Measurements from ENCODE around the gene TCF25.

The TCF25 gene

DNA sequence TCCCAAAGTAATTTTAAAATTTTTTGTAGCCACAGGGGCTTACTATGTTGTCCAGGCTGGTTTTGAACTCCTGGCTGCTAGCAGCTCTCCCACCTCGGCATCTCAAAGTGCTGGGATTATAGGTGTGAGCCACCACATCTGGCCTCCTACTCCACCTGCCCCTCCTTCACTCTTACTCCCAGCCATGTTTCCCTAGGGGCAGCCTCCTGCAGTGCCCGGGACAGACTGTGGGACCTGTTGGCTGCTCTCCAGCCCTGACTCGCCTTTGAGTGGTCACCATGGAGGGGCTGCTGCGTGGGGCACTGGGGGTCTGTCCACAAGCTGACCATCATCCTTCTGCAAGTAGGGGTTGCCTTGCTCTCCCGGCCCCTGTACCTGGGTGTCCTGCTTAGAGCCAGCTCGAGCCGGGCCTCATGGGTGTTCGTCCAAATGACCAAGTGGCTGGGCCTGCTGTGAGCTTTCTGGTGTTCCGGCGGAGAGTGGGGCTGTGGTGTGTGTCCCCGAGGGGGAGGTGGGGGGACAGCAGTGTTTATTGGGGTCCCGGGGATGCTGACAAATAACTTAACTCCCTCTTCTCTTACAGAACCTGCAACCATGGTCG, 28.6 kb upstream of the TCF25 start:
- no peak for DNase-seq (ENCODE audit: low read depth in 1 of 2, low spot score in 1 of 2)

DNA sequence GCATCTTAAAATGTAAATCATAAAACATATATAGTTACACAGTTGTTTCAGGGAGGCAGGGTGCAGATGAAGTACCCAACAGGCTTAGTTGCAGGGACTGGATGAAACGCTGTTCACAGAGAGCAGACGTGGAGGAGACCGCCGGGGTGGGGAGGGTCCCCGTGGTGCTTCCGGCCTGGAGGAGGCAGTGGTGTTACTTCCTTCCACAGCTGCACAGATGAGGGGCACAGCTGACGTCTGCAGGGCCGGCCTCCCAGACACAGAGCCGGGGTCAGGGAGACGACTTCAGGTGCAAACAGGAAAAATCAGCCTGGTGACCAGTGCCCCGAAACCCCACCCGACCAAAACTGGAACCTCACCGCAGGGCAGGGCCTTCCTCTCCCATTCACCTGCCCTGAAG, 28.0 kb upstream of the TCF25 start:
- DNase-seq (ENCODE audit: low read depth in 1 of 2, low spot score in 1 of 2), result no peak

DNA sequence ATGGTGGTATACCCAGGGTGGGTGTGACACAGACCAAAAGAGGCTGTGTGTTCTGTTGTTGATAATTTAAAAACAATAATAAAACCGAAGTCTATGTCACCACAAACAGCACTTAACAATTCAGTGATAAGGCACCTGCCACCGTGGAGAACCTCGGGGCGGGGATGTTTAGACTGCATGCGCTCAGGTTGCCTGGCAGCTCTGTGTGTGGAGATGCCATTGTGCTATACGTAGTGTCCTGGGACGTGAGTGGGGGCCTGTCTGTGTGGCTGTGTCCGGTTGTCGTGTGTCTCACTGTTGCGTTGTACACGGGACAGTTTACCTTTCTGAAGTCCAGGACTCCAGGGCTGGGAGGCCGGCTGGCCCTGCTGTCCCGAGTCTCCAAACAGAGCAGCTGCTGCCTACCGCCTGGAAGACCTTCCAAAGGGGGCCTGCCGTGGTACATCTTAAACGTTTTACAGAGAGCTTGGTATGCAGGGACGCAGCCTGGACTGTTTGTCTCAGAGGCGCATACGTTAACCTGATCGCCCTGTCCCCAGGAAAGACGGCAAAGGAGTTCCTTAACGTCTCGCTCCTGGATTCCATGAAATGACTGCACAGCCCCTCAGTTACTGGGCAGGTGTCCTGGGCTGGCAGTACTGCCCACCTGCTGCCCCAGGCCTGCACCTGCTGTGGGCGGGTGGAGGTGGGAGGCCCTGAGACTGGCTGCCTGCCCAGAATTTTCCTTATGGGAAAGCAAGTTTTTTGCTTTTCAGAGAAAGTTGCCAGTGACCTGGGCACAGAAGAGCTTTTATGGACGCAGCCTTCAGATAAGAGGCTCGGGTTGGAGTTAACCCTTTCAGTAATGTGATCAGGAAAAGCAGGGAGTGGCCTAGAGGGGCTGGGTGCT, 26.1 kb upstream of the TCF25 start:
- no peak for DNase-seq (ENCODE audit: low read depth in 1 of 2, low spot score in 1 of 2)

DNA sequence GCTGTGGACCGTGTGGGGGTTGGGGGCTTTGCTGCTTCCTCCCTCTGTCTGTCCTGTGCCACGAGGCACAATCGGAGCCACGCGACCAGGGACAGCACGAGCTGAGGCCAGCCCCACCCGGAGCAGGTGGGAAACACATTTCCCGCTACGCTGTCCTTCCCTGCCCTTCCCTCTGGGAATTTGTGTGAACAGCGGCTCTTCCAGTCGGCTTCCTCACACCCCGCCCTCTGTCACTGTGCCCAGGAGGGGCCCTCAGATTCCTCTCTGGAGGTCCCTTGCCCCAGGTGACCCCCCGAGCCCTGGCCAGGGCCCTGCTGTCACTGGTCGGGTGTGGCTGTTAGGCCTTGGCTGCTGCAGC, 25.5 kb upstream of the TCF25 start:
- no peak for DNase-seq (ENCODE audit: low read depth in 1 of 2, low spot score in 1 of 2)

DNA sequence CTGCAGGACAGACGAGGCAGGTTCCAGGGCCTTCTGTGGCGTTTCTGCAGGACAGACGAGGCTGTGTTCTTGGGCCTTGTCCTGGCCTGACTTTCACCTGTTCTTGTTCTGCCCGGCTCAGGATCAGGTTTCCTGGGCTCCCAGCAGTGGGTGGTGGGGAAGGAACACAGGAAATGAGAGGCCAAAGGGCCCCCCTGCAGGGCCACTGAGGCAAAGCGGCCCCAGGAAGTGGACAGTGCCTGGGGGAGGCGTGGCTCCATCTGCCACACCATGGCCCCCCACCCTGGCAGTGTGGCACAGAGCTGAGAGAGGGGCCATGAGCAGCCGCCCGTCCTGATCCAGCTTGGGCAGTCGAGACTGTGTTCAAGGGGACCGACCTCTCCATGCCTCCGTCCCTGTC, 24.4 kb upstream of the TCF25 start:
- DNase-seq (ENCODE audit: low read depth in 1 of 2, low spot score in 1 of 2), result no peak

DNA sequence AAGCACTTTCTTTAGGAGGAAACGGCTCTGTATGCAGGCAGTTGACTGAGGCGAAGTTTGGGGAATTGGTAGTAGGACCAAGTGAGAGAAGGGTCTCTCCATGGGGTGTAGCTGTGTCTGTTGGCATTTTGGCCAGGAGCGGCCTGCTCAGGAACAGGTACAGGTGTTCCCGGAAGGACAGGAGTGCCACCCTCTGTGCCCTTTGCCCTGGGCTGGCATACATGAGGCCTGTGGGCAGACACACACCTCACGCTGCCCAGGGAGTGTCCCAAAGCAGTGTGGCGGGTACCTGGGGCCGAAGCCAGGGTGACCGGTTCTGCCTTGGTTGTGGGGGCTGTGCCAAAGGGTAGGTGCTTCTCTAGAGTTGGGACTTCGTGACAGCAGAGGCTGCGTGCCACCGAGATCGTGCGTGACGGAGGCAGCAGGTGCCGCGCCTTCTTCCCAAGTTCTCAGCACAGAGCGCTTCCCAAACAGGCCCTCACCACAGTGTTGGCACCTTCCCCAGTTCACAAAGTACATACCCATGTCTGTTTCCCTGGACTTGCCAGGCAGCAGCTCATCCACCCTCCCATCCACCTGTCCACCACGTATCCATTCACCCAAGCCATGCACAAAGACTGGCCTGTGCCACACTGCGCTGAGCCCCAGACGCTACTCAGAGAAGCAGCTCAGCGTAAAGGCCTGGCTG, 19.9 kb upstream of the TCF25 start:
- DNase-seq (ENCODE audit: low read depth in 1 of 2, low spot score in 1 of 2), result no peak

DNA sequence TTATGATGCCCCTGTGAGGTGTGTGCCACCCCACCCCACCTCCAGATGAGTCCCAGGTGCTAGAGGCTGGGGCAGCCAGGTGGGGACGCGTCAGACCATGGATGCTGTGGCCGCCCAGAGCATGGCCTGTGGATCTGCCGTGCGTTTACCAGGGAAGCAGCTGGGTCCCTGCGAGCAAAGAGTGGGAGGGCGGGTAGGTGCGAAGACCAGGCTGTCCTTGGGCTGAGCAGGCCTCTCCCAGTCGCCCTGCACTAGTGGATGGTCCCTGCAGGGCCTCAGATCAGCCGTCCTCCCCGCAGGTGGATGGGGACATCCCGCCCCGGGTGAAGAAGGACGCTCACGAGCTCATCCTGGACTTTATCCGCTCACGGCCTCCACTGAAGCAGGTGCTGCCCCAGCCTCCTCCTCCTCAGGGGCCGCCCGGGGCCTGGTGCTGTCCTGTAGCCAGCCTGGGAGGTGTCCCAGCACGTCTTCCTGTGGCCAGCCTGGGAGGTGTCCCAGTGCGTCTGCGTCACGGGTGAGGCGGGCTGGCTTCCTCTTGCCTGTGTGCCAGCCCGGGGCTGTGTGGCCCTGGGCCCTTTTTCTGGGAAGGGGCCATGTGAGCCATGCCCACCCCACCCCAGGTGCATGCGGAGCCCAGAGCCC, 18.0 kb upstream of the TCF25 start:
- no peak for DNase-seq (ENCODE audit: low read depth in 1 of 2, low spot score in 1 of 2)

DNA sequence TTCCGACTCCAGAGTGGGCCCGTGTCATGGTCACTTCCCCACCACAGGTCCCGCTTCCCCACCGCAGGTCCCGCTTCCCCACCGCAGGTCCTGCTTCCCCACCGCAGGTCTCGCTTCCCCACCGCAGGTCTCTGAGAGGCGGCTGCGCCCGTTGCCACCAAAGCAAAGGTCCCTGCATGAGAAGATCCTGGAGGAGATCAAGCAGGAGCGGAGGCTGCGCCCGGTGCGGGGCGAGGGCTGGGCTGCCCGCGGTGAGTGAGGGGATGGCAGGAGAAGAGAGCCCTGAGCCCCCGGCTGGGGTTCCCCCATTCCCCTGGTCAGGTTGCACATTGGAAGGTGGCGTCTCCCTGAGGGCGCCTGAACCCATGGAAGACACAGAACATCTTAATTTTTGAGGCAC, 17.4 kb upstream of the TCF25 start:
- no peak for DNase-seq (ENCODE audit: low read depth in 1 of 2, low spot score in 1 of 2)

DNA sequence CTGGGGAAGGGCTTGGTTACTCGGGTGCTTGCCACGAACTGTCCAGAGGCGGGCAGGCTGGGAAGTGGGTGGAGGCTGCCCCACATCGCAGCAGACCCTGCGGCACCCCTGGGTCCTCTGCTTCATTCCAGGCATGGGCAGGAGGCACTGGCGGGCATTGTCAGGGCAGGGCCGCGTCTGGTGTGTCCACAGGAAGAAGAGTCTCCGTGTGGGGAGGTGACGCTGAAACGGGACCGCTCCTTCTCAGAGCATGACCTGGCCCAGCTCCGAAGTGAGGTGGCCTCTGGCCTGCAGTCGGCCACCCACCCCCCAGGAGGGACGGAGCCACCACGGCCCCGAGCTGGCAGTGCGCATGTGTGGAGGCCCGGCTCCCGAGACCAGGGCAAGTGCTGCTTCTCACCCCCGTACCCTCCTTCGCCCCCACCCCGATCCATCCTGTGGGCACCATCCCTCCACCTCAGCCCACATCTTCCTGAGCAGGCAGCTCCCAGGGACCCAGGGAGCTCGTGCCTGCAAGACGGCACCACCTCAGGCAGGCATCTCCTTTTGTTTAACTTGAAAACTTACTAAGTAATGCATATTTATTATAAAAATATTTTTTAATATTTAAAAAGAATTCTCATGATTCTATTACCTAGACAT, 14.3 kb upstream of the TCF25 start:
- DNase-seq (ENCODE audit: low read depth in 1 of 2, low spot score in 1 of 2), result no peak

DNA sequence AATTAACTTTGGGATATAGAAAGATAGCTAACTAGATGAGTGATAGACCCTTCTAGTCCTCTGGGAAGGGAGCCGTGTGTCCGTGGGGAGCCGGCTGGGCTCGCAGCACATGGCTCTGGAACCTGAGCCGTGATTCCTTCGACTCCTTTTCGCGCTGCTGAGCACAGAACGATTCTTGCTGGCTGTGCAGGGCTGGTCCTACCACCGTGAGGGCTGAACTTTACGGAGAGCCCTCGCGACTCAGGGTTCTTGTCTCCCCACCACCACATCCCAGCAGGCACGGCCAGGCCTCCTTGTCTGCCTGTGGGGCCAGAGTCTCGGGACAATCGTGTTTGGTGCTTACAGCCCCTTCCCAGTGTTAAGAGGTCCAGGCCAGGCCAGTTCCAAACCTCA, 13.8 kb upstream of the TCF25 start:
- no peak for DNase-seq (ENCODE audit: low read depth in 1 of 2, low spot score in 1 of 2)

DNA sequence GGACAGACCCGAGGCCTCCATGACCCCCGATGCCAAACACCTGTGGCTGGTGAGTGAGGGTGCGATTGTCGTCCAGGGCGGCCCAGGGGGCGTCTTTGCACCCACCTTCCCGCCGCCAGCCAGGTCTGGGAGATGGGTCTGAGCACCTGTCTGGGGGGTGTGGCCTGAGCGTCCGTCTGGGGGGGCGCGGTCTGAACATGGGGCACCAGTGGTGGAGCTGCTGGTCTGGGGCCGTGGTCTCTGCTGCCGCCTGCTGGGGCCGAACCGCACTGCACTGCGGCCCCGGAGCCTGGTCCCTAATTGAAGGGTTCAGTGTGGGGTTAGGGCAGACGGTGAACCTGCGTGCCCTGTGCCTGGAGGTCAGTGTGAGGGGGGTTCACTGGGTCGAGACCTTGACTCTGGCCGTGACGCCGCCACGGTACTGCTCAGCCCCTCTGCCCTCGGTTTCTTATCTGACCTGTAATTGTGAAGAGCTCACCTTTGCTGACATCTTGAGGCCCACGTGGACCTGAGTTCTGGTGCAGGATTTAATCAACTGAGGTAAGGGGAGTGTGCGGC, 12.6 kb upstream of the TCF25 start:
- peak; percentile 62 to 71 for DNase-seq (ENCODE audit: low read depth in 1 of 2, low spot score in 1 of 2)

DNA sequence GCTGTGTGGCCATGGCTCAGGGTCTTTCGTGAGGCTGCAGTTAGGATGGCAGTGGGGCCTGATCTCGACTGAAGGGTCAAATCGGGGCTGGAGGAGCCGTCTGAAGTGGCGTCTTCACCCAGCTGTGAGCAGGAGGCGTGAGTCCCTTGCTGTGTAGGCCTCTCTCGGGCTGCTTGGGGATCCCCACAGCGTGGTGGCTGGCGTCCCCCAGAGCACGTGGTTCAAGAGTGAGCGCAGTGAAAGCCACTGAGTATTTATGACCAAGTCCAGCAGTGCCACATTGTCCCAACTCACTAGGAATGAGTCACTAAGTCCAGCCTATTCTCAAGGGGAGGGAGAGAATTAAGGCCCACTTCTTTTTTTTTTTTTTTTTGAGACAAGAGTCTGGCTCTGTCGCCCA, 11.7 kb upstream of the TCF25 start:
- no peak for DNase-seq (ENCODE audit: low read depth in 1 of 2, low spot score in 1 of 2)

DNA sequence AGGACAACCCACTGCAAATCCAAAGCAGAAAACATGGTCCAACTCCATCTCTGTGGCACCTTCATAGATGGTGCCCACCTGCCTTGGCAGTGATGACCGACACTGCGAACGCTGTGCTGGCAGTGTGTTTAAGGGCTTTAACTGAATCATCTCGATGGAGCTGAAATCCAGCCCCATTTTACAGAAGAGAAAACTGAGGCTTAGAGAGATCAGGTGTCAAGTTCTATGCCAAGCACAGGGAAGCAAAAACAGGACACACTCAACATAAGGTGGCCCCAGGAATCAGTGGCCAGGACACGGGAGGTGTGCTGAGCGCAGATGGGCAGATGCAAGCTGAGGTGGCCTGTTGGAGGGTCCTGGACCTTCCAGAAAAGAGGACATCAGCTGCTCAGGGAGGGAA, 10.7 kb upstream of the TCF25 start:
- no peak for DNase-seq (ENCODE audit: low read depth in 1 of 2, low spot score in 1 of 2)

DNA sequence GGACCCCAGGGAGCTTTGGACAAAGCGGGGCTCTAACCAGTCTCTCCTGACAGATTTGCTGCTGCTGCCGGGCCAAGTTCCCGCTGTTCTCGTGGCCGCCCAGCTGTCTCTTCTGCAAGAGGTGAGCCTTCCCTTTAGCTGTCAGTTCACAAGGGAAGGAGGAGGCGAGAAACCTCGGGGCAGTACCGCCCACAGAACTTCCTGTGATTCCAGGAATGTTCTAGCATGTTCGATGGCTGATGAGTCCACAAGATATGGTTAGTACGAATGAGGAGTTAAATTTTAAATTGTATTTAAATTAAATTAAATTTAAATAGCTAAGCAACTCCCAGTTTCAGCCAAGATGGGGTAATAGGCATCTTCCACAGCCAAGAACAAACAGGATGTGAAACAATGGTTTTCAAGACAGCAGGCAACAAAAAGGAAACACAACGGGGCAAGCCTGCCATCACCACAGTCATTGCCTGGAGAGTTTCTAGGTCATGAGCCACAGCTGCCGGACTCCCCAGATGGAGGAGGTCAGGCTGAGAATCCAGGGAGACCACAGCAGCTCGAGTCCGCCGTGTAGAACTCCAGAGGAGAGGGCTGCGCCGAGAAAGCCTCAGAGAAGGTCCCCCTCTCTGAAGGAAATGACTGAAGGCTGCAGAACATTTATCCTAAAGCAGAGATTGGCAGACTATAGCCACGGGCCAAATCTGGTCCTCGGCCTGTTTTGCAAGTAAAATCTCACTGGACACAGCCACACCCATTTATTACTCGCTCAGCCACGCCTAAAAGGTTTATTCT, 9.5 kb upstream of the TCF25 start:
- DNase-seq (ENCODE audit: low read depth in 1 of 2, low spot score in 1 of 2), result peak in 1 of 2 donors; percentile 24

DNA sequence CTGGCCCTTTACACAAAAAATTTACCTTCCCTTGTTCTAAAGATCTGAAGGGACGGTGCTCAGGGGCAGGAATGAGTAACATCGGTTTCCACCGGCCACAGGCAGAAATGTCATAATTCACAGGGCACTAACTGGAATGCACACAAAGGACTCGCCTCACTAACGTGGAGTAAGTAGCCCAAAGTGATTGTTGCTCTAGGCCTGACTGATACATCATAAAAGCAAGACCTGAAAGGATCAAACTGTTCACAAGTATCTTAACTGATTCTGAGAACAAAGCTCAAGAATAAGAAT, 8.9 kb upstream of the TCF25 start:
- no peak for DNase-seq (ENCODE audit: low read depth in 1 of 2, low spot score in 1 of 2)

DNA sequence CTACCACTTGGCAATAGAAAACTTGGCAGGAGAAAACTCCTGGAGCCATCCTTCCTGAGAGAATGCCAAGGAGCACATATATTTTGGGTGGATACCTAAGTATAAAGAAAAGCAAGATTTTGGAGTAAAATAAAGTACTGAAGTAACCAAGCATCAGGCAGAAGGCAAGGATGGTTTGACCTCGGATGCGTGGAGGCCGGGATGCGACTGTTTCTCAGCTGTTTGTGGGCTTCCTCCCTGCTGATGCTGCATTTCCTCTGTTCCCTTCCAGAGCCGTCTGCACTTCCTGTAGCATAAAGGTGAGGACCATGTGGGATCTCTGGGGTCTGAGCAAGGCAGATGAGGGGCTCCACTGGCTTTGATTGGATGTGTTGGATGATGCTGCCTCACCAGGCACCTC, 5.5 kb upstream of the TCF25 start:
- no peak for DNase-seq (ENCODE audit: low read depth in 1 of 2, low spot score in 1 of 2)

DNA sequence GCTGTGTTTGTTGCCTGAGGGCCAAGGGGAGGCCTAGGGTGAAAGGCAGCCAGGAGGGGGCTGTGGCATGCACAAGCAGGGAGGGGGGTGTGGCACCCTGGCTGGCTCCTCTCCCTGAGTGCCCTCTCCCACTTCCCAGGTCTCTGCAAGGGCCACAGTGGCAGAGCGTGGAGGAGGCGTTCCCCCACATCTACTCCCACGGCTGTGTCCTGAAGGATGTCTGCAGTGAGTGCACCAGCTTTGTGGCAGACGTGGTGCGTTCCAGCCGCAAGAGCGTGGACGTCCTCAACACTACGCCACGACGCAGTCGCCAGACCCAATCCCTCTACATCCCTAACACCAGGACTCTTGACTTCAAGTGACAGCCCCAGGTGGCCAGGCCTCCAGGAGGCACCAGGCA, 3.5 kb upstream of the TCF25 start:
- DNase-seq (ENCODE audit: low read depth in 1 of 2, low spot score in 1 of 2), result no peak

DNA sequence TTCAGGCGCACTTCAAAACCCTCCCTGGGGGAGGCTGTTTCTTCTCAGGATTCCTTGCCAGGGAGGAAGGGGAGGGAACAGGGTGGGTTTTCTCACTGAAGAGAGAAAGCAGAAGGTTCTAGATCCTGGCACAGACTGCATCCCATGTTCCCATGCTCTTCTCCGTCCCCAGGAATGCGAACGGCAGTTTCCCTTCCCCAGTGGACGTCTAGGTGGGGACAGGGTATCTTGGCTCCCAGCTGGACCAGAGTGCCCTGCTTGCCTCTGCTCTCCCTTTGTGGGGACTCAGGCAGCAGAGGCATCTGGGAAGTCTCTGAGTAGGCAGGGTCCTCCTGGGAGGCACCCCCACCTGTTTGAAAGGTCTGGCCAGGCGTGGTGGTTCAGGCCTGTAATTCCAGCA, 3.0 kb upstream of the TCF25 start:
- DNase-seq (ENCODE audit: low read depth in 1 of 2, low spot score in 1 of 2), result no peak

DNA sequence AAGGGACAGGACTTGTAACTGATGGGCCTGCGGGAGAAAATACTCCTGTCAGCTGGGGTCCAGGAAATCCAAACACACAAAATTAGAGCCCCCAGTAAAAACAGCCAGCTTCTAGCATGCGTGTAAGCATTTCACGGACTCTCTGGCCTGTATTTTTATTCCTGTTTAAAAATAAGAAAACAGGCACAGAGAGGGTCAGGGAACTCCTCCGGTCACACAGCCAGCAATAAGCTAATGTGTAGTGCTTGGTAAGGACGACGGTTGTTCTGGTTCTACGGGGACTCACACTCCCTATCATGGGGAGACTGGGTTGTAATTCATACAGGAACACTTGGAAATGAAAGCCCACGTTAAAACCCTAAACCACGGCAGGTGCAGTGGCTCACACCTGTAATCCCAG, 1.5 kb upstream of the TCF25 start:
- no peak for DNase-seq (ENCODE audit: low read depth in 1 of 2, low spot score in 1 of 2)

DNA sequence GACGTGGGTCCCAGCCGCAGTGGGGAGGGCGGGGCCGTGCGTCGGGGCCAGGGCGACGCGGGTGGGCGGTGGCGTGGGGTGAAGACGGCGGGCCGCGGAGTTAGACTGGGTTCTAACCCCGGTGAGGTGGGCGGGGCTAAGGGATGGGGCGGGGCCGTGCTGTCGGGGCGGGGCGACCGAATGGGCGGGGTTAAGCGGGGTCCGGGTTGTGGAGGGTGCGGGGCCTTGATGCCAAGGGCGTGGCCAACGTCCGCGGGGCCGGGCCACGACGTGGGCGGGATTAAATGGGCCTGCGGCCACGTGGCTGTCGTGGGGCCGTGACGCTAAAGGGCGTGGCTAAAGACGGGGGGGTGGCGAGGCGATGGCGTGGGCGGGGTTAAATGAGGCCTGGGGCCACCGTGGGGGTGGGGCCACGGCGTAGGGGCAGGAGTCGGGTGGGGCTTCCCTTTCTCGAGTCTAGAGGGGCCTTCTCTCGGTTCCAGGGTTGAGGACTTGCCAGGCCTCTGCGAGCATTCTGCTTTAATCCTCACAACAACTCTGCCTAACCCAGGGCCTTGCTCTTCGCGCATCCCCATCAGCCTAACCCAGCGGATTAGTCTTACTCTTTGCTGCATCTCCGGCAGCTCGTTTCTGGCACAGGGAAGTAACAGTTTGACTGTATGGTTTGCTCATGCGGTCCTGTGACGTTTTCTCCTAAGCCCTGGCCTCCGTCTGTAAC, 739 bp downstream of the TCF25 start:
- DNase-seq (ENCODE audit: low read depth in 1 of 2, low spot score in 1 of 2), result peak; percentile 91 to 94

Measured in stimulated activated CD4-positive, alpha-beta T cell treated with anti-CD3 and anti-CD28 coated beads, Interleukin-15, amount 100 ng/mL, for 1 hour (primary cell).